Activated naive CD4-positive, alpha-beta T cell treated with anti-CD3 and anti-CD28 coated beads, Interleukin-2, amount 50 U/mL, for 24 hours (primary cell): ENCODE data around the gene ANKUB1.

ENCODE experiments used
- H3K27ac Mint-ChIP-seq: one replicate; pipeline ENCODE4 v1.8.0; 2021; ENCODE audit warnings: mild to moderate bottlenecking, mixed read lengths
- H3K27me3 Mint-ChIP-seq: one replicate; pipeline ENCODE4 v1.8.0; 2021; ENCODE audit warnings: mixed read lengths
- H3K36me3 Mint-ChIP-seq: one replicate; pipeline ENCODE4 v1.8.0; 2021; ENCODE audit warnings: mixed read lengths
- H3K4me1 Mint-ChIP-seq: one replicate; pipeline ENCODE4 v1.8.0; 2021; ENCODE audit warnings: mixed read lengths
- H3K4me3 Mint-ChIP-seq: one replicate; pipeline ENCODE4 v1.8.0; 2021; ENCODE audit warnings: mild to moderate bottlenecking, mixed read lengths
- H3K9me3 Mint-ChIP-seq: one replicate; pipeline ENCODE4 v1.8.0; 2021; ENCODE audit warnings: mixed read lengths

ANKUB1 gene

DNA sequence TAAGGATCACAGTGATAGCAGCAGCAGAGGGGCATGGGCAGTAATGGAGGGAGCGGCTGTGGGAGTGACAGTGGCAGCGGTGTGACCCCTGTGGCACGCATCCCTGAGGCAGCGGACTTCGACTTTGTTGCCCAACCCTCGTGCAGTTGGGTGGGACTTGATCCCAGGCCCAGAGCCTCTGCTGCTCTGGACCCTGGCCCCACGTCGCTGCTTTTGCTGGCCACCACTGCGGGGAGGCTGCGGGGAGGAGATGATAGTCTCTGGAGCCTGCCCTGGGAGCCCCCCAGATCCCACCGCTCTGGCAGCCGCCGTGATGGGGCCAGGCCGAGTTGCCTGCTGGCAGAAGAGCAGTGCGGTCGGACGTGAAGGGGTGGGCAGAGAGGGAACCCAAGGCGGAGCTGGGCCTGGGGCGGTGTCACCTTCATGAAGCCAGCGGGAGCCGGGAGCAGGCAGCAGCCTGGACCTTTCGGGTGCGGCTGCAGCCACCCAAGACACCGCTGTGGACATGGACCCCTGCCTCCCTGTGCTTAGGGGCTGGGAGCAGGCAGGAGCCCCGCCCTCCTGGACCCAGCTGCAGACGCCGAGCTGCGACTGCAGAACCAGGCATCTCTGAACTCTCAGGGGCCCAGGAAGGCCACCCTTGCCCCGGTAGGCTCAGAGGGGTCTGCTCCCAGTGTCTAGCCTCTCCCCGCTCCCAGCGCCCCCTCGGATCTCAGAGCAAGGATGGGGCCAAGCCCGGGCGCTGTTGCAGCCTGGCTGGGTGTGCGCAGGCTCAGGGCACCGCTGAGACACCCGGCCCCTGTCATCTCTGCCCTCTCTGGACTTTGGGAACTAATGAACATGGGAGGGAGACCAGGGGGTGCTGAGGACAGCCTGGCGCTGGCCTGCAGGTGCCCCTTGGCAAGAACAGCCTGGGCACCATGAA lies 78.4 kb downstream of the ANKUB1 start:
- no peak overlapping the region for H3K27ac Mint-ChIP-seq
- no peaks in the 10 kb centered on the region for H3K9me3 Mint-ChIP-seq
- no peaks in the 10 kb centered on the region for H3K27me3 Mint-ChIP-seq
- no peak overlapping the region for H3K4me3 Mint-ChIP-seq
- H3K36me3 Mint-ChIP-seq, result no peaks in the 10 kb centered on the region
- H3K4me1 Mint-ChIP-seq, result no peaks in the 10 kb centered on the region
